ENCODE results near the gene MARVELD3. TPM values are rescaled to one million over a fixed set of nuclear protein-coding genes. Genes with fewer than 3 reads are reported as not detected.

Gene MARVELD3
- total RNA-seq, 1 donor from 2014 or later, result 16.6 TPM

DNA sequence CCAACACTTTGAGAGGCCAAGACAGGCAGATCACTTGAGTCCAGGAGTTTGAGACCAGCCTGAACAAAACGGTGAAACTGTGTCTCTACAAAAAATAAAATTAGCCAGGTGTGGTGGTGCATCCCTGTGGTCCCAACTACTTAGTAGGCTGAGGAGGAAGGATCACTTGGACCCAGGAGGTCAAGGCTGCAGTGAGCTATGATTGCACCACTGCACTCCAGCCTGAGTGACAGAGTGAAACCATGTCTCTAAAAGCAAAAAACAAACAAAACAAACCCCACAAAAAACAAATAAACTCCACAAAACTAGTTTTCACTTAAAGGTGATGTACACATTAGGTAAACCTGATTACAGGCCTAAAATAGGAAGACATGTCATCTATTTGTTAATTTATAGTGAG, 40.3 kb downstream of the MARVELD3 start:
- DNase-seq (ENCODE audit: low read depth) (no peak), FAIRE-seq (no peak)
- Histone ChIP-seq H3K4me3 (ENCODE audit: low read depth, low read length) (no peak overlapping the region), H3K36me3 (ENCODE audit: control insufficient read depth, insufficient read depth, low read length) (peaks cover 7% of the 10 kb centered on the region), H3K27me3 (ENCODE audit: control insufficient read depth, insufficient read depth, low read length) (no peaks in the 10 kb centered on the region)
- TF ChIP-seq, protein P1, sequence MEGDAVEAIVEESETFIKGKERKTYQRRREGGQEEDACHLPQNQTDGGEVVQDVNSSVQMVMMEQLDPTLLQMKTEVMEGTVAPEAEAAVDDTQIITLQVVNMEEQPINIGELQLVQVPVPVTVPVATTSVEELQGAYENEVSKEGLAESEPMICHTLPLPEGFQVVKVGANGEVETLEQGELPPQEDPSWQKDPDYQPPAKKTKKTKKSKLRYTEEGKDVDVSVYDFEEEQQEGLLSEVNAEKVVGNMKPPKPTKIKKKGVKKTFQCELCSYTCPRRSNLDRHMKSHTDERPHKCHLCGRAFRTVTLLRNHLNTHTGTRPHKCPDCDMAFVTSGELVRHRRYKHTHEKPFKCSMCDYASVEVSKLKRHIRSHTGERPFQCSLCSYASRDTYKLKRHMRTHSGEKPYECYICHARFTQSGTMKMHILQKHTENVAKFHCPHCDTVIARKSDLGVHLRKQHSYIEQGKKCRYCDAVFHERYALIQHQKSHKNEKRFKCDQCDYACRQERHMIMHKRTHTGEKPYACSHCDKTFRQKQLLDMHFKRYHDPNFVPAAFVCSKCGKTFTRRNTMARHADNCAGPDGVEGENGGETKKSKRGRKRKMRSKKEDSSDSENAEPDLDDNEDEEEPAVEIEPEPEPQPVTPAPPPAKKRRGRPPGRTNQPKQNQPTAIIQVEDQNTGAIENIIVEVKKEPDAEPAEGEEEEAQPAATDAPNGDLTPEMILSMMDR (IDR thresholded peaks at IDR 0.05; ENCODE audit: insufficient read depth, low read length, severe bottlenecking), result no peak

DNA sequence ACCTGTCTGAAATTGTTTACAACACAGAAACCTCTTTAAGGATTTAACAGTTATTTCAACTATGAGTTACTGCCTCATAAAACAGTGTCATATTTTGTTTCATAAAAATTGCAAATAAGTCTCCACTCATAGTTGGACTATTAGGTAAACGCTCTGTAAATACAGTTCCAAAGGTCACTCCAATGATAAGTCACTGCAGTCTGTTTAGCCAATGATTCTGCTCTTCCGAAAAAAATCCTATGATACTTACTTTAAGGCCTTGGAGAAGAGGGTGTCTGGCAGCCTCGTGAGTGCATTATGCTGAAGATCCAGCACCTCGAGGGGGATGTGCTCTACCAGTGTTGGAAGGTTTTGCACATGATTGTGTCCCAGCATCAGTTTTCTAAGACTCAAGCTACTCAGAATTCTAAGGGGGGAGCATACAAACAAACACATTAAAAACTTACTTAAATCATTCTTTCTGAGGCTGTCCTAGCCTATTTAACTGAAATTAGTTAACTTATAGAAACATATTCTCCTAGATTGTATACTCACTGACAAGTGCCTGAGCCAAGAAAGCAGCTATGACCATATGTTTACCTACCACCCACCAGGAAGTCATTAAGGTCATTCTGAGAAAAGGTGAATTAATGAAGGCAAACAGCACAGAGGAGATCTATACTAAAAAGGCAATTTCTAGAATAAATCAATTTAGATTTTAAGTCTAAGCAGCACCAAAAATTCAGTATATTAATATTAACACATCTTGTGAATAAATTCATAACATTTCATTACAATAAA, 41.1 kb downstream of the MARVELD3 start:
- no peak overlapping the region for H3K4me3 ChIP-seq (ENCODE audit: low read depth, low read length)
- no peak for DNase-seq (ENCODE audit: low read depth)
- H3K36me3 ChIP-seq (ENCODE audit: control insufficient read depth, insufficient read depth, low read length), result peaks cover 7% of the 10 kb centered on the region
- no peak for FAIRE-seq
- TF ChIP-seq, protein P1 (IDR thresholded peaks at IDR 0.05; ENCODE audit: insufficient read depth, low read length, severe bottlenecking), result no peak
- H3K27me3 ChIP-seq (ENCODE audit: control insufficient read depth, insufficient read depth, low read length), result no peaks in the 10 kb centered on the region

DNA sequence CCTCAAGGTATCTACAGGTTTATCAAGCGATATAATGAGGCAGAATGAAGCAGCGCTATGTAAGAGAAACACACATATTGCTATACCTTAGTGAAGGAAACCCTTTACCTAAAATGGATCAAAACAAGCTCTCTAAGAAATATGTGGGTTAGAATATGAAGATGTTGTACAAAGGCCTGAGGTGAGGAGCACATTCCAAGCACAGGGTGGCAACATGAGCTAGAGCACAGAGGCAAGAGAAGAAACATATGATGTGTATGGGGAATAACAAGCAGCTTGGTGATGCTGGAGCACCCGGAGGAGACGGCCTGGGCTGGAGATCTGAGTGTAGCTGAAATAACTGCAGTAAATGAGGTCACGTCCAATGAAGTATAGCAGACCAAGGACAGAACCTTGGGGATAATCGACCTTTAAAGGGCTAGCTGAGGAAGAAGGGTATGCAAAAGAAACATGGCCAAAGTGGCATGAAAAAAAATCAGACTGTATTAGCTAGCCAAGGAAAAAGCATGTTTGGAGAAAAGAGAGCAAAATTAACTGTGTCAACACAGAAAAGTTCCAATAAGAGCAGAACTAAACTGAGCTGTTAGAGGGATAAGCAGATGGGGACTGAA, 44.0 kb downstream of the MARVELD3 start:
- no peak for FAIRE-seq
- no peak overlapping the region for H3K4me3 ChIP-seq (ENCODE audit: low read depth, low read length)
- TF ChIP-seq, protein P1 (IDR thresholded peaks at IDR 0.05; ENCODE audit: insufficient read depth, low read length, severe bottlenecking), result no peak
- no peak for DNase-seq (ENCODE audit: low read depth)
- H3K27me3 ChIP-seq (ENCODE audit: control insufficient read depth, insufficient read depth, low read length), result no peaks in the 10 kb centered on the region
- peaks cover 5% of the 10 kb centered on the region for H3K36me3 ChIP-seq (ENCODE audit: control insufficient read depth, insufficient read depth, low read length)

DNA sequence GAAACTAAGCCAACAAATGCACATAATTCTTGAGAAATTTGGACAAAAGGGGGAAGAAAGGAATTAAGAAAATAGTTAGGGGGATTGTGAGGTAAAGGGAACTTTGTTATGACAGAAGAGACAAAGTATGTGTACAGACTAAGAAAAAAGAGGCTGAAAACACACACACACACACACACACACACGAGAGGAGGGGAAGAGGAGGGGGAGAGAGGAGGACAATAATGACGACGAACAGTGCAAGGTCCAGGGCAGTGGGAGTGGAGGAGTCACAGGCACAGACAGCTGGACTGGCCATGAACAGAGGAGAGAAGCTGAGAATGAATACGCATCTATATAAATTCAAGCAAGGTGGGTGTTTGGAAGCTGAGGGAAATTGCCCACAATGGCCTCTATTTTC, 44.6 kb downstream of the MARVELD3 start:
- H3K36me3 ChIP-seq (ENCODE audit: control insufficient read depth, insufficient read depth, low read length), result peaks cover 5% of the 10 kb centered on the region
- no peak for DNase-seq (ENCODE audit: low read depth)
- TF ChIP-seq, protein P1 (IDR thresholded peaks at IDR 0.05; ENCODE audit: insufficient read depth, low read length, severe bottlenecking), result no peak

DNA sequence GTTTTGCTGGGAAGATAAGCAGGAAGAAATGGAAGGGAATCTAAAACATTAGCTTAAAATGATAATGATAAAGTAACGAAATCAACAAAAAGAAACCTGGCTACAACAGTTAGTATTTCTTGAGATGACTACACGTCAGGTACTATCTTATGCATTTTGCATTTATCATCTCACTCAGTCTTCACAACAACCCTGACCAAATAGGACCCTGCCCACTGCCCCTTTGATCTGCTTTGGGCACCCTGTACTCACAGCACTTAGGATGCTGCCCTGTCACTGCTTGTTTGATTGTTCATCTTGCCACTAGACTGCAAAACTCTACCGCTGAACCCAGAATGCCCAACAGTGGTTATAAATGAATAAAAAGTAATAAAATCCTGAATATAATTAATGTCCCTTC, 45.2 kb downstream of the MARVELD3 start:
- no peak for DNase-seq (ENCODE audit: low read depth)

More for the DNA sequence above, 44.6 kb downstream of the MARVELD3 start:
- Histone ChIP-seq H3K27me3 (ENCODE audit: control insufficient read depth, insufficient read depth, low read length) (no peaks in the 10 kb centered on the region), H3K4me3 (ENCODE audit: low read depth, low read length) (no peak overlapping the region)
- no peak for FAIRE-seq

More for the DNA sequence above, 45.2 kb downstream of the MARVELD3 start:
- no peak for FAIRE-seq
- H3K4me3 ChIP-seq (ENCODE audit: low read depth, low read length), result no peak overlapping the region
- TF ChIP-seq, protein P1 (IDR thresholded peaks at IDR 0.05; ENCODE audit: insufficient read depth, low read length, severe bottlenecking), result no peak
- peaks cover 8% of the 10 kb centered on the region for H3K36me3 ChIP-seq (ENCODE audit: control insufficient read depth, insufficient read depth, low read length)
- no peaks in the 10 kb centered on the region for H3K27me3 ChIP-seq (ENCODE audit: control insufficient read depth, insufficient read depth, low read length)
